CD14-positive monocyte (primary cell): ENCODE results near the gene RAB11FIP4. TPM values are rescaled to one million over a fixed set of nuclear protein-coding genes. Genes with fewer than 3 reads are reported as not detected.

ENCODE experiments used
- DNase-seq, 3 donors: peaks; one replicate each; pipeline ENCODE4 v3.0.0-alpha.2; 2011 to 2022
- H2AFZ ChIP-seq: 2 replicates; pipeline ENCODE4 v1.6.0; 2012; ENCODE audit warnings: mild to moderate bottlenecking, low read depth, low read length, inconsistent platforms; ENCODE audit not compliant: insufficient read depth, poor library complexity, severe bottlenecking
- H3K27ac ChIP-seq, 2 donors: 1 replicate in 1 of 2; 2 replicates in 1 of 2; pipeline ENCODE4 v1.5.1; 2012 to 2013; ENCODE audit warnings: low read length in 2 of 2, control low read depth in 1 of 2, inconsistent platforms in 1 of 2, low read depth in 1 of 2, mild to moderate bottlenecking in 1 of 2
- H3K27me3 ChIP-seq, 2 donors: one replicate each; pipeline versions ENCODE4 v1.6.0 to v1.6.1; 2011 to 2013; ENCODE audit warnings: low read length in 2 of 2; ENCODE audit not compliant: control insufficient read depth in 2 of 2, insufficient read depth in 2 of 2
- H3K36me3 ChIP-seq, 2 donors: replicated peaks in 1 of 2; 1 replicate in 1 of 2; 2 replicates in 1 of 2; pipeline versions ENCODE4 v1.5.1 to v1.6.1; 2012 to 2013; ENCODE audit warnings: low read length in 2 of 2, control low read depth in 1 of 2, inconsistent platforms in 1 of 2, mild to moderate bottlenecking in 1 of 2; ENCODE audit not compliant: insufficient read depth in 2 of 2, control insufficient read depth in 1 of 2
- H3K4me1 ChIP-seq, 2 donors: 1 replicate in 1 of 2; 2 replicates in 1 of 2; pipeline versions ENCODE4 v1.5.1 to v1.6.1; 2012 to 2013; ENCODE audit warnings: low read length in 2 of 2, control low read depth in 1 of 2, inconsistent platforms in 1 of 2, mild to moderate bottlenecking in 1 of 2, moderate library complexity in 1 of 2; ENCODE audit not compliant: insufficient read depth in 2 of 2, control insufficient read depth in 1 of 2
- H3K4me2 ChIP-seq: replicated peaks from 2 replicates; pipeline ENCODE3; 2012; ENCODE audit warnings: low read length, moderate library complexity, mild to moderate bottlenecking; ENCODE audit not compliant: poor library complexity, severe bottlenecking; ENCODE audit errors: extremely low read depth
- H3K4me3 ChIP-seq, 3 experiments: fragments of 200-600 bp in 1 of 3; sonication (generic) in 1 of 3; replicated peaks in 1 of 3; 1 replicate in 2 of 3; 2 replicates in 1 of 3; pipeline ENCODE4 v1.5.1; 2011 to 2013; ENCODE audit warnings: low read length in 3 of 3, mild to moderate bottlenecking in 3 of 3, control low read depth in 2 of 3, low read depth in 2 of 3, inconsistent platforms in 1 of 3, moderate library complexity in 1 of 3
- H3K79me2 ChIP-seq: 2 replicates; pipeline ENCODE4 v1.6.0; 2012; ENCODE audit warnings: mild to moderate bottlenecking, control low read depth, inconsistent platforms, low read length, moderate library complexity; ENCODE audit not compliant: insufficient read depth
- H3K9ac ChIP-seq: 2 replicates; pipeline ENCODE4 v1.6.0; 2017; ENCODE audit warnings: low read length, mild to moderate bottlenecking; ENCODE audit not compliant: insufficient read depth, poor library complexity, severe bottlenecking
- H3K9me3 ChIP-seq, 2 donors: replicated peaks in 1 of 2; 1 replicate in 1 of 2; 2 replicates in 1 of 2; pipeline versions ENCODE4 v1.5.1 to v1.6.1; 2012 to 2013; ENCODE audit warnings: low read length in 2 of 2, control low read depth in 1 of 2; ENCODE audit not compliant: control insufficient read depth in 1 of 2, insufficient read depth in 1 of 2
- H4K20me1 ChIP-seq: 2 replicates; pipeline ENCODE4 v1.6.0; 2012; ENCODE audit warnings: mild to moderate bottlenecking, low read length, control low read depth, moderate library complexity; ENCODE audit not compliant: insufficient read depth
- H3K27ac Mint-ChIP-seq, 7 donors: one replicate each; pipeline ENCODE4 v1.8.0; 2020; ENCODE audit warnings: mild to moderate bottlenecking in 7 of 7, mixed read lengths in 7 of 7, moderate library complexity in 6 of 7, inconsistent platforms in 2 of 7
- H3K27me3 Mint-ChIP-seq, 3 donors: one replicate each; pipeline ENCODE4 v1.8.0; 2021 to 2022; ENCODE audit warnings: low read depth in 3 of 3, mild to moderate bottlenecking in 3 of 3, mixed read lengths in 3 of 3, moderate library complexity in 3 of 3, inconsistent platforms in 1 of 3
- H3K36me3 Mint-ChIP-seq, 2 donors: one replicate each; pipeline ENCODE4 v1.8.0; 2020; ENCODE audit warnings: mixed read lengths in 2 of 2, inconsistent platforms in 1 of 2, mild to moderate bottlenecking in 1 of 2
- H3K4me1 Mint-ChIP-seq: one replicate; pipeline ENCODE4 v1.8.0; 2020; ENCODE audit warnings: mild to moderate bottlenecking, mixed read lengths
- H3K4me3 Mint-ChIP-seq, 2 donors: one replicate each; pipeline ENCODE4 v1.8.0; 2020; ENCODE audit warnings: mild to moderate bottlenecking in 2 of 2, mixed read lengths in 2 of 2, moderate library complexity in 1 of 2
- H3K9me3 Mint-ChIP-seq, 7 donors: one replicate each; pipeline ENCODE4 v1.8.0; 2020 to 2022; ENCODE audit warnings: mixed read lengths in 7 of 7, mild to moderate bottlenecking in 6 of 7, moderate library complexity in 6 of 7, inconsistent platforms in 2 of 7
- CTCF ChIP-seq: fragments of 200-600 bp; IDR thresholded peaks from one replicate; pipeline ENCODE4 v1.8.0; 2022; ENCODE audit warnings: antibody characterized with exemption, mild to moderate bottlenecking
- WGBS: methylation state at CpG from one replicate; pipeline ENCODE4 v1.1.5; 2013; ENCODE audit warnings: missing lambda C conversion rate; ENCODE audit not compliant: insufficient coverage; 5-methylcytosine and 5-hydroxymethylcytosine counted together
- intact Hi-C, 2 donors: fragments of 100-400 bp; cut with micrococcal nuclease; formaldehyde crosslinking; loops; one replicate each; pipeline versions ENCODE4 v1.15.0 to v1.15.1; 2023
- polyA plus RNA-seq, 3 donors: library from polyadenylated mRNA; depleted of rRNA in 1 of 3; unstranded in 2 of 3; stranded (reverse) in 1 of 3; fragments of 300-500 nt in 2 of 3; fragments of >200 nt in 1 of 3; fragmentation: Illumina TruSeq in 2 of 3; gene quantifications; 1 replicate in 2 of 3; 2 replicates in 1 of 3; pipeline ENCODE4 v1.2.3, GENCODE V29; 2012 to 2021

Gene RAB11FIP4
- polyA plus RNA-seq, 3 donors = 10.4 to 21.9 (median 16.2) TPM

- no peak for TF ChIP-seq CTCF
- H3K9me3 Mint-ChIP-seq = no peaks in the 10 kb centered on the region
- Histone ChIP-seq H3K27ac (no peak overlapping the region), H3K27me3 (no peaks in the 10 kb centered on the region), H3K9ac (no peak overlapping the region), H3K36me3 (no peaks in the 10 kb centered on the region), H2AFZ (no peak overlapping the region), H3K9me3 (no peaks in the 10 kb centered on the region), H3K79me2 (no peaks in the 10 kb centered on the region), H3K4me3 (no peak overlapping the region), H4K20me1 (no peaks in the 10 kb centered on the region), H3K4me1 (peaks cover 19 to 23% of the 10 kb centered on the region in 2 donors), H3K4me2 (no peak overlapping the region)
- peaks cover 13% of the 10 kb centered on the region for H3K4me1 Mint-ChIP-seq
- 79% methylated on average over 6 of the region's 10 CpGs for WGBS
- intact Hi-C loops = no loop called here
- H3K4me3 Mint-ChIP-seq = no peak overlapping the region
- H3K27me3 Mint-ChIP-seq = peaks cover 5 to 7% (median 5%) of the 10 kb centered on the region in 3 donors
- H3K36me3 Mint-ChIP-seq = peaks cover 0 to 2% of the 10 kb centered on the region in 2 donors
- H3K27ac Mint-ChIP-seq = no peak overlapping the region
- no peak for DNase-seq
Observed at GRCh38 chr17:31457391-31458234, 66.1 kb downstream of the RAB11FIP4 start.

GRCh38 chr17:31458829-31459228 is 67.4 kb downstream of the RAB11FIP4 start:
- Mint-ChIP-seq H3K27ac (no peak overlapping the region), H3K36me3 (no peaks in the 10 kb centered on the region), H3K4me1 (peaks cover 5% of the 10 kb centered on the region), H3K9me3 (no peaks in the 10 kb centered on the region), H3K4me3 (no peak overlapping the region), H3K27me3 (peaks cover 5 to 7% (median 5%) of the 10 kb centered on the region in 3 donors)
- intact Hi-C loops = no loop called here
- no peaks in the 10 kb centered on the region for H3K27me3 ChIP-seq
- DNase-seq = no peak
- WGBS = 83% methylated on average over 1 of the region's 2 CpGs
- H3K4me2 ChIP-seq = no peak overlapping the region
- no peak overlapping the region for H3K27ac ChIP-seq
- no peaks in the 10 kb centered on the region for H3K36me3 ChIP-seq
- peaks cover 7 to 11% of the 10 kb centered on the region in 2 donors for H3K4me1 ChIP-seq
- H3K9ac ChIP-seq = no peak overlapping the region
- no peaks in the 10 kb centered on the region for H4K20me1 ChIP-seq
- H3K79me2 ChIP-seq = no peaks in the 10 kb centered on the region
- no peak overlapping the region for H3K4me3 ChIP-seq
- no peak for TF ChIP-seq CTCF
- H2AFZ ChIP-seq = no peak overlapping the region
- H3K9me3 ChIP-seq = no peaks in the 10 kb centered on the region
